Heart left ventricle (tissue), 16 donors: ENCODE measurements around the gene CNDP2. TPM values are rescaled to one million over a fixed set of nuclear protein-coding genes. Genes with fewer than 3 reads are reported as not detected.

ENCODE experiments used
- ATAC-seq, 4 donors: fragments of 200-7000 bp; cut with Tn5 transposase; one replicate each; pipeline ENCODE4 v1.9.1; 2020 to 2022; ENCODE audit warnings: moderate library complexity in 4 of 4, mild to moderate bottlenecking in 3 of 4, moderate number of reproducible peaks in 1 of 4
- DNase-seq, 5 donors: peaks; one replicate each; pipeline ENCODE4 v3.0.0-alpha.2; 2020
- H3K27ac ChIP-seq, 12 donors: fragments of 200-600 bp; sonication (generic) in 4 of 12; one replicate each; pipeline versions ENCODE4 v1.5.0 to v1.8.0; 2016 to 2022; ENCODE audit warnings: mild to moderate bottlenecking in 2 of 12
- H3K27me3 ChIP-seq, 9 donors: fragments of 200-600 bp; sonication (generic) in 2 of 9; one replicate each; pipeline versions ENCODE4 v1.5.1 to v1.8.0; 2016 to 2022; ENCODE audit warnings: mild to moderate bottlenecking in 3 of 9
- H3K36me3 ChIP-seq, 9 donors: fragments of 200-600 bp; sonication (generic) in 2 of 9; one replicate each; pipeline versions ENCODE4 v1.5.0 to v1.8.0; 2018 to 2022; ENCODE audit warnings: mild to moderate bottlenecking in 2 of 9
- H3K4me1 ChIP-seq, 12 donors: fragments of 200-600 bp; sonication (generic) in 4 of 12; one replicate each; pipeline versions ENCODE4 v1.5.0 to v1.8.0; 2016 to 2022; ENCODE audit warnings: mild to moderate bottlenecking in 3 of 12
- H3K4me3 ChIP-seq, 12 donors: fragments of 200-600 bp; sonication (generic) in 4 of 12; one replicate each; pipeline versions ENCODE4 v1.5.0 to v1.8.0; 2017 to 2022; ENCODE audit warnings: mild to moderate bottlenecking in 9 of 12, moderate library complexity in 4 of 12
- H3K9me3 ChIP-seq, 12 donors: fragments of 200-600 bp; sonication (generic) in 4 of 12; one replicate each; pipeline versions ENCODE4 v1.5.0 to v1.8.0; 2016 to 2022; ENCODE audit warnings: mild to moderate bottlenecking in 1 of 12
- POLR2A ChIP-seq, 2 donors: fragments of 450-650 bp; IDR thresholded peaks; one replicate each; pipeline ENCODE4 v1.6.1; 2017; ENCODE audit warnings: antibody characterized with exemption in 2 of 2, mild to moderate bottlenecking in 2 of 2, moderate library complexity in 2 of 2
- WGBS, 4 donors: extraction: QIAGEN DNeasy Blood & Tissue Kit in 2 of 4; methylation state at CpG; one replicate each; pipeline versions ENCODE4 v1.1.5 to v1.1.7; 2013 to 2018; 5-methylcytosine and 5-hydroxymethylcytosine counted together
- intact Hi-C, 10 donors: fragments of 100-400 bp; cut with DNase I; formaldehyde crosslinking; loops; one replicate each; pipeline versions ENCODE4 v1.11.1 to v1.14.2; 2022
- polyA plus RNA-seq, 2 donors: library from polyadenylated mRNA; stranded (reverse); fragments of 200-250 nt; gene quantifications; one replicate each; pipeline ENCODE4 v1.2.3, GENCODE V29; 2013
- total RNA-seq, 9 donors: library from RNA; depleted of rRNA in 2 of 9; stranded (reverse); fragments of >200 nt in 2 of 9; fragmentation: NEBNext Ultra II Directional in 3 of 9; extraction: Animal tissue kit (Norgen Biotek cat#: 25700) in 3 of 9; gene quantifications; one replicate each; pipeline versions ENCODE4 v1.1.0 to v1.2.4, GENCODE V29; 2016 to 2023
- TF ChIP-seq, protein P1 (sequence below), 12 donors: fragments of 200-600 bp; sonication (generic) in 4 of 12; IDR thresholded peaks; one replicate each; pipeline versions ENCODE4 v1.5.0 to v1.8.0; 2018 to 2022; ENCODE audit warnings: antibody characterized with exemption in 12 of 12, mild to moderate bottlenecking in 5 of 12
- donor health status: ischemic (EF 13 %, LVEDD 7.1; RV severe dilation, severe dysfunction).
- donor health status: healthy with polysubstance abuse.
- donor health status: DM: no; HTN: yes; CAD: no.
- donor health status: DM: no; HTN: no; CAD: no.
- donor health status: ischemic (EF 25% LVEDD 6.9; RV normal size, moderate dysfunction).
- donor health status: ischemic (EF 25% LVEDD 5.7; RV mildly dilated, moderate dysfunction).
- donor health status: healthy.
- donor health status: DM: yes; HTN: yes; CAD: no.
- donor health status: ischemic (EF 35%, LVEDD 5.7; RV mildly dilated, moderate dysfunction).
- donor health status: nonischemic (EF 11% LVEDD 7.7; RV severe dilation, severe dysfunction).
- donor health status: DM: yes; HTN: yes; CAD: no.
- donor health status: PGD.
- donor health status: ischemic (EF 29% LVEDD 5.4; RV normal size, mild dysfunction).
- donor health status: nonischemic (EF 23%, LVEDD 6.1; RV moderate dilation, normal function).

The CNDP2 gene
- total and polyA plus RNA-seq, 11 donors: 38.3 to 162 (median 76.3) TPM

DNA sequence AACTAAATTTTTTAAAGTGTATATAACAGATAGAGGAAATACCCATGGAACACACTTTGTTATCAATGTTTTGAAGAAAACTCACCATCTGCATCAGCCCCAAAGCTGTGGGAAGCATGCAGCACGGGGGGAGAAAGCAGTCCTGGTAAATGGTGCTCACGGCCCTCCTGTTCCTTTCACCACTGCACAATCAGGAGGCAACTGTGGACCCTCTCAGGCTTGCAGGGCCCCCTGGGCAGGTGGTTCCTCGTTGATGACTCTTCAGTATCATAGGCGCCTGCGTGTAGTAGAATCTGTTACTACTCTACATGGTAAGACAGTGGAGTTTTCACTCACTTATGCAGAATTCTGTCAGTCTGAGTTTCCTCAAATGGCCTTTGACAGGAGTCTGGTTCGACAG, 33.2 kb downstream of the CNDP2 start:
- peaks cover 0 to 7% (median 0%) of the 10 kb centered on the region in 12 donors for H3K4me1 ChIP-seq
- no peaks in the 10 kb centered on the region for H3K27me3 ChIP-seq
- no peak for DNase-seq
- no peak overlapping the region for H3K4me3 ChIP-seq
- no peak overlapping the region for H3K27ac ChIP-seq
- H3K9me3 ChIP-seq: no peaks in the 10 kb centered on the region
- TF ChIP-seq, protein P1, sequence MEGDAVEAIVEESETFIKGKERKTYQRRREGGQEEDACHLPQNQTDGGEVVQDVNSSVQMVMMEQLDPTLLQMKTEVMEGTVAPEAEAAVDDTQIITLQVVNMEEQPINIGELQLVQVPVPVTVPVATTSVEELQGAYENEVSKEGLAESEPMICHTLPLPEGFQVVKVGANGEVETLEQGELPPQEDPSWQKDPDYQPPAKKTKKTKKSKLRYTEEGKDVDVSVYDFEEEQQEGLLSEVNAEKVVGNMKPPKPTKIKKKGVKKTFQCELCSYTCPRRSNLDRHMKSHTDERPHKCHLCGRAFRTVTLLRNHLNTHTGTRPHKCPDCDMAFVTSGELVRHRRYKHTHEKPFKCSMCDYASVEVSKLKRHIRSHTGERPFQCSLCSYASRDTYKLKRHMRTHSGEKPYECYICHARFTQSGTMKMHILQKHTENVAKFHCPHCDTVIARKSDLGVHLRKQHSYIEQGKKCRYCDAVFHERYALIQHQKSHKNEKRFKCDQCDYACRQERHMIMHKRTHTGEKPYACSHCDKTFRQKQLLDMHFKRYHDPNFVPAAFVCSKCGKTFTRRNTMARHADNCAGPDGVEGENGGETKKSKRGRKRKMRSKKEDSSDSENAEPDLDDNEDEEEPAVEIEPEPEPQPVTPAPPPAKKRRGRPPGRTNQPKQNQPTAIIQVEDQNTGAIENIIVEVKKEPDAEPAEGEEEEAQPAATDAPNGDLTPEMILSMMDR (IDR thresholded peaks at IDR 0.05): no peak
- no peak for TF ChIP-seq POLR2A (IDR thresholded peaks at IDR 0.05)
- no peaks in the 10 kb centered on the region for H3K36me3 ChIP-seq
- WGBS, 4 donors: 66 to 88% (median 84%) methylated on average over 6 of the region's 6 CpGs
- intact Hi-C loops: no loop called here
- no peak for ATAC-seq

DNA sequence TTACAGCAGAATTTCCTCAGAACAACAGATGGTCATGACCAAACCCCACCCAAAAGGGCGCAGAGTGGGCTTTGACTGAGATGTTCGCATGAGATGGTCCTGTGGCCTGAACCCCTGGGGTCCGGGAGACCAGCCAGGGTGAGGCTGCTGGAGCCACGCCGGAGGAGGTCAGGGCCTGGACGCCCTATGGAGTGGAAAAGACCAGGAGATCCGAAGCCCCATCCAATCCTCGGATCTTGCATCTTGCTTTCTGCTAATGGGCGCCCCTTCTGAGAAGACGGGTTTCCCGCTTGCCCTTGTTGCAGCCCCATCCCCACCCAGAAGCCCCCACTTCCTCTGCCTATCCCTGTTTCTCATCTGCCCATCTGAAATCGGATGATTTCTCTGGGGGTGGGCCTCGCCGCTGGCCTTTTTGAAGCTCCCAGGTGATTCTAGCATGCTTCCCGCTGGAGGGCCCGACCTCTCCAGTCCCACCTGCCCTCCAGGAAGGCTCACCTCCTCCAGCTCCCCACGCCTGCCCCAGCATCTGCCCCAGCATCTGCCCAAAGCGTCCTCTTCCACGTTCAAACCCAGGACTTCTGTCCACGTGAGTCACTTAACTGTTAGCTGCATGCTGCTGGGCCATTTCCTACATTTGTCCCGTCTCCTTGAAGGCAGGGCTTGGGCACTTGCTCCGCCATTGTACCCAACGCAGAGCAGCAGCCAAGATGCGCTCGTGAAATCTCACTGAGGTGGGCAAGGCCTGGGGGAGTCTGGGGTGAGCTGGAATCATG, 33.8 kb downstream of the CNDP2 start:
- Histone ChIP-seq H3K4me3 (no peak overlapping the region), H3K27me3 (no peaks in the 10 kb centered on the region), H3K9me3 (no peaks in the 10 kb centered on the region), H3K27ac (no peak overlapping the region), H3K4me1 (peaks cover 0 to 1% (median 0%) of the 10 kb centered on the region in 12 donors), H3K36me3 (no peaks in the 10 kb centered on the region)
- DNase-seq: no peak
- no peak for ATAC-seq
- 94 to 97% (median 95%) methylated on average over 25 of the region's 25 CpGs for WGBS, 4 donors
- TF ChIP-seq, protein P1 (IDR thresholded peaks at IDR 0.05): no peak
- TF ChIP-seq POLR2A (IDR thresholded peaks at IDR 0.05): no peak
- intact Hi-C loops: no loop called here

DNA sequence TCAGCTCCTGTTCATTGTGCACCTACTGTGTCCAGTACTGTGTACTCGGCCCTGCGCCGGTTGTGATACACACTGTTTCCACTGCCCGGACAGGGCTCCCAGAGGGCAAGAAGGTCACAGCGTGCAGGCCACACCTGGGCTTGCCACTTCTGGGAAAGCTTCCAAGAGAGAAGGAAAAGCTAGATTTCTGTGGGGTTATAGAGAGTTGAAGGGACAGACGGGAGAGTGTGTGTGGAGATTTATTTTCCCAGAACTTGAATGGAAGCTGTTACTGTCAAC, 34.4 kb downstream of the CNDP2 start:
- H3K27ac ChIP-seq: no peak overlapping the region
- no peak overlapping the region for H3K4me3 ChIP-seq
- H3K4me1 ChIP-seq: no peaks in the 10 kb centered on the region
- no peak for ATAC-seq
- no peaks in the 10 kb centered on the region for H3K27me3 ChIP-seq
- intact Hi-C loops: no loop called here
- WGBS, 4 donors: 83 to 92% (median 88%) methylated on average over 3 to 6 of the region's 6 CpGs
- TF ChIP-seq, protein P1 (IDR thresholded peaks at IDR 0.05): no peak
- TF ChIP-seq POLR2A (IDR thresholded peaks at IDR 0.05): no peak
- DNase-seq: no peak
- H3K36me3 ChIP-seq: no peaks in the 10 kb centered on the region
- no peaks in the 10 kb centered on the region for H3K9me3 ChIP-seq

DNA sequence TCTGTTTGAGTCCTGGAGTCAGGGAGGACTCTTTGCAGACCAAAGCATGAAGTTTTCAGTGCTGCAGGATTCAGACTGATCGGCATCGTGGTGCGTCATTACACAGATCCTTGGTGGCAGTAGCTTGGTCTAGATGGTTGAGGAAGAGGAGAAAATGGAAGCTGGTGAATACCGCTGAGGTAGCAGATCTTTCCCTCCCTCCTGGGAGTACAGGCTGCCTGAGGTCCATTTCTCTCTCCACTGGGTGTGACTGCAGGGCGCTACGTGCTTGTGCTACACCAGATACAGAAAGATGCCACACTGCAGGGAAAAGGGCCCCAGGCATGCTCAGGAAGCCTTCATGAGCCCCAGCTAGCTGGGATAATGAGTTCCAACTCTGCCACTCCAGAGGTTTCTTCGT, 34.9 kb downstream of the CNDP2 start:
- no peak for DNase-seq
- H3K9me3 ChIP-seq: no peaks in the 10 kb centered on the region
- TF ChIP-seq, protein P1 (IDR thresholded peaks at IDR 0.05): no peak
- TF ChIP-seq POLR2A (IDR thresholded peaks at IDR 0.05): no peak
- no peaks in the 10 kb centered on the region for H3K27me3 ChIP-seq
- no peak for ATAC-seq
- no peaks in the 10 kb centered on the region for H3K36me3 ChIP-seq
- WGBS, 4 donors: 88 to 93% (median 91%) methylated on average over 7 of the region's 7 CpGs
- no peaks in the 10 kb centered on the region for H3K4me1 ChIP-seq
- H3K27ac ChIP-seq: no peak overlapping the region
- intact Hi-C loops: no loop called here
- no peak overlapping the region for H3K4me3 ChIP-seq
